IMR-90 (cell line): ENCODE measurements around the gene MEN1.

Experiments used
- CHD1 ChIP-seq: IDR thresholded peaks from 2 replicates; pipeline ENCODE4 v1.6.1; 2012; ENCODE audit warnings: low read depth, low read length, improper control_type of control experiment
- CTCF ChIP-seq: conservative IDR thresholded peaks from 2 replicates; pipeline ENCODE4 v1.5.1; 2012; ENCODE audit warnings: mild to moderate bottlenecking, low read depth, low read length, improper control_type of control experiment
- MAFK ChIP-seq: IDR thresholded peaks from 2 replicates; pipeline ENCODE4 v1.6.1; 2012; ENCODE audit warnings: low read depth, low read length, improper control_type of control experiment
- MAZ ChIP-seq: IDR thresholded peaks from 2 replicates; pipeline ENCODE4 v1.6.1; 2012; ENCODE audit warnings: low read depth, mild to moderate bottlenecking, low read length, improper control_type of control experiment, moderate library complexity, borderline replicate concordance
- POLR2A ChIP-seq: IDR thresholded peaks from 2 replicates; pipeline ENCODE4 v1.6.1; 2012; ENCODE audit warnings: mild to moderate bottlenecking, low read depth, low read length
- RAD21 ChIP-seq: IDR thresholded peaks from 2 replicates; pipeline ENCODE4 v1.6.1; 2012; ENCODE audit warnings: low read length, improper control_type of control experiment
- RFX5 ChIP-seq: IDR thresholded peaks from 2 replicates; pipeline ENCODE4 v1.8.0; 2012; ENCODE audit warnings: low read depth, mild to moderate bottlenecking, low read length, moderate library complexity
- SMC3 ChIP-seq: fragments of 150-350 bp; IDR thresholded peaks from 2 replicates; pipeline ENCODE4 v1.6.1; 2016; ENCODE audit warnings: low read depth, mild to moderate bottlenecking, antibody characterized with exemption, low read length, moderate library complexity
- USF2 ChIP-seq: fragments of 150-350 bp; IDR thresholded peaks from 2 replicates; pipeline ENCODE4 v1.6.1; 2017; ENCODE audit warnings: mild to moderate bottlenecking, antibody characterized with exemption, low read length, low read depth

- no peak for TF ChIP-seq POLR2A
- no peak for TF ChIP-seq CTCF
- TF ChIP-seq USF2: no peak
- TF ChIP-seq CHD1: no peak
- no peak for TF ChIP-seq MAZ
- no peak for TF ChIP-seq MAFK
- no peak for TF ChIP-seq SMC3
- TF ChIP-seq RFX5: no peak
- no peak for TF ChIP-seq RAD21
These were observed 44.3 kb downstream of the MEN1 start for GRCh38 chr11:64765851-64766665.
